ENCODE measurements around the gene ABCC4.

- no peak for TF ChIP-seq BMI1 (IDR thresholded peaks at IDR 0.05; ENCODE audit: low read length)
- TF ChIP-seq RAD51 (IDR thresholded peaks at IDR 0.05; ENCODE audit: borderline replicate concordance, low read depth) = no peak
- no peak for TF ChIP-seq ZNF354B (CRISPR knock-in tag; IDR thresholded peaks at IDR 0.05)
- TF ChIP-seq, protein P1, sequence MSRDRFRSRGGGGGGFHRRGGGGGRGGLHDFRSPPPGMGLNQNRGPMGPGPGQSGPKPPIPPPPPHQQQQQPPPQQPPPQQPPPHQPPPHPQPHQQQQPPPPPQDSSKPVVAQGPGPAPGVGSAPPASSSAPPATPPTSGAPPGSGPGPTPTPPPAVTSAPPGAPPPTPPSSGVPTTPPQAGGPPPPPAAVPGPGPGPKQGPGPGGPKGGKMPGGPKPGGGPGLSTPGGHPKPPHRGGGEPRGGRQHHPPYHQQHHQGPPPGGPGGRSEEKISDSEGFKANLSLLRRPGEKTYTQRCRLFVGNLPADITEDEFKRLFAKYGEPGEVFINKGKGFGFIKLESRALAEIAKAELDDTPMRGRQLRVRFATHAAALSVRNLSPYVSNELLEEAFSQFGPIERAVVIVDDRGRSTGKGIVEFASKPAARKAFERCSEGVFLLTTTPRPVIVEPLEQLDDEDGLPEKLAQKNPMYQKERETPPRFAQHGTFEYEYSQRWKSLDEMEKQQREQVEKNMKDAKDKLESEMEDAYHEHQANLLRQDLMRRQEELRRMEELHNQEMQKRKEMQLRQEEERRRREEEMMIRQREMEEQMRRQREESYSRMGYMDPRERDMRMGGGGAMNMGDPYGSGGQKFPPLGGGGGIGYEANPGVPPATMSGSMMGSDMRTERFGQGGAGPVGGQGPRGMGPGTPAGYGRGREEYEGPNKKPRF (IDR thresholded peaks at IDR 0.05; ENCODE audit: low read depth, low read length) = no peak
- TF ChIP-seq MGA (IDR thresholded peaks at IDR 0.05) = no peak
- no peak for TF ChIP-seq NFE2L1 (tag; IDR thresholded peaks at IDR 0.05; ENCODE audit: borderline replicate concordance, low read depth)
- TF ChIP-seq CTCF (IDR thresholded peaks at IDR 0.05 in 2 of 3, conservative IDR thresholded peaks at IDR 0.05 in 1 of 3; ENCODE audit: insufficient read depth in 2 of 3, low read depth in 1 of 3, low read length in 3 of 3) = no peak
- no peak for TF ChIP-seq NR2C2 (CRISPR knock-in tag; IDR thresholded peaks at IDR 0.05)
- TF ChIP-seq NR2C2 (tag; IDR thresholded peaks at IDR 0.05) = no peak
- no peak for TF ChIP-seq FOXA1 (IDR thresholded peaks at IDR 0.05; ENCODE audit: borderline replicate concordance)
- no peak for TF ChIP-seq HDGF (IDR thresholded peaks at IDR 0.05)
- TF ChIP-seq MYNN (IDR thresholded peaks at IDR 0.05) = no peak
- no peak for TF ChIP-seq MYNN (CRISPR knock-in tag; IDR thresholded peaks at IDR 0.05)
- no peak for TF ChIP-seq EZH2 (IDR thresholded peaks at IDR 0.05; ENCODE audit: borderline replicate concordance, low read depth, low read length)
These were observed 267.4 kb downstream of the ABCC4 start for GRCh38 chr13:95033890-95034289.

Data from K562 (cell line).